SK-N-SH (cell line): ENCODE results near the gene FOXP1. TPM values are rescaled to one million over a fixed set of nuclear protein-coding genes. Genes with fewer than 3 reads are reported as not detected.

Experiments
- CTCF ChIA-PET: fragments of 300-600, 350-600 bp; formaldehyde crosslinking; extraction: SDS; loops from one replicate; lab custom pipeline; 2021; lab: Yijun Ruan, JAX
- POLR2A ChIA-PET: fragments of 350-600 bp; sonication (Branson Sonifier 250); formaldehyde crosslinking; extraction: SDS; loops from one replicate; lab custom pipeline; 2020; ENCODE audit warnings: antibody characterized with exemption, inconsistent platforms; lab: Yijun Ruan, JAX
- DNase-seq: peaks from one replicate; pipeline ENCODE4 v3.0.0; 2012
- H2AFZ ChIP-seq: fragments of 200-600 bp; sonication (generic); 2 replicates; pipeline ENCODE4 v1.8.1; 2016; ENCODE audit warnings: antibody characterized with exemption, mild to moderate bottlenecking, low read depth
- H3F3A ChIP-seq: fragments of 200-600 bp; sonication (generic); replicated peaks from 2 replicates; pipeline ENCODE3; 2016; ENCODE audit warnings: antibody characterized with exemption, mild to moderate bottlenecking; ENCODE audit not compliant: insufficient read depth
- H3K27ac ChIP-seq, 2 experiments: fragments of 200-500 bp in 1 of 2; fragments of 200-600 bp in 1 of 2; sonication (Bioruptor generic) in 1 of 2; sonication (generic), shearing (Covaris generic) in 1 of 2; 2 replicates each; pipeline versions ENCODE4 v1.5.1 to v1.6.1; 2014 to 2016; ENCODE audit warnings: low read depth in 2 of 2, inconsistent platforms in 1 of 2, low read length in 1 of 2, mild to moderate bottlenecking in 1 of 2, mixed read lengths in 1 of 2
- H3K27me3 ChIP-seq: fragments of 200-600 bp; sonication (generic), shearing (Covaris generic); 2 replicates; pipeline ENCODE4 v1.6.1; 2016; ENCODE audit warnings: mixed run types; ENCODE audit not compliant: insufficient read depth
- H3K36me3 ChIP-seq, 2 experiments: fragments of 200-500 bp in 1 of 2; fragments of 200-600 bp in 1 of 2; sonication (Bioruptor generic) in 1 of 2; sonication (generic) in 1 of 2; replicated peaks in 1 of 2; 2 replicates each; pipeline versions ENCODE3 to v1.5.1; 2014 to 2016; ENCODE audit warnings: low read length in 1 of 2, mild to moderate bottlenecking in 1 of 2; ENCODE audit not compliant: insufficient read depth in 2 of 2, control insufficient read depth in 1 of 2
- H3K4me1 ChIP-seq, 2 experiments: fragments of 200-500 bp in 1 of 2; fragments of 200-600 bp in 1 of 2; sonication (Bioruptor generic) in 1 of 2; sonication (generic), shearing (Covaris generic) in 1 of 2; 2 replicates each; pipeline versions ENCODE4 v1.5.1 to v1.6.1; 2014 to 2016; ENCODE audit warnings: low read depth in 1 of 2, low read length in 1 of 2, mixed run types in 1 of 2; ENCODE audit not compliant: insufficient read depth in 2 of 2, control insufficient read depth in 1 of 2
- H3K4me2 ChIP-seq: fragments of 200-600 bp; sonication (generic), shearing (Covaris generic); 2 replicates; pipeline ENCODE4 v1.6.1; 2017; ENCODE audit warnings: mixed run types
- H3K4me3 ChIP-seq, 2 experiments: fragments of 200-500 bp in 1 of 2; fragments of 200-600 bp in 1 of 2; sonication (Bioruptor generic) in 1 of 2; sonication (generic), shearing (Covaris generic) in 1 of 2; 2 replicates each; pipeline versions ENCODE4 v1.5.1 to v1.8.1; 2014 to 2016; ENCODE audit warnings: low read depth in 2 of 2, inconsistent platforms in 1 of 2, low read length in 1 of 2, mild to moderate bottlenecking in 1 of 2, mixed read lengths in 1 of 2, moderate library complexity in 1 of 2
- H3K79me2 ChIP-seq: fragments of 200-600 bp; sonication (generic); 2 replicates; pipeline ENCODE4 v1.8.1; 2017; ENCODE audit warnings: mild to moderate bottlenecking; ENCODE audit not compliant: insufficient read depth
- H3K9ac ChIP-seq: fragments of 200-600 bp; sonication (generic); 2 replicates; pipeline ENCODE4 v1.6.1; 2017; ENCODE audit warnings: mixed run types
- H3K9me2 ChIP-seq: fragments of 200-600 bp; sonication (generic); 2 replicates; pipeline ENCODE4 v1.6.1; 2017; ENCODE audit warnings: mixed run types
- H3K9me3 ChIP-seq: fragments of 200-600 bp; sonication (generic); 2 replicates; pipeline ENCODE4 v1.6.1; 2017; ENCODE audit warnings: mixed run types, mild to moderate bottlenecking, moderate library complexity
- H4K20me1 ChIP-seq: fragments of 200-600 bp; sonication (generic); 2 replicates; pipeline ENCODE4 v1.6.1; 2017; ENCODE audit warnings: mild to moderate bottlenecking, mixed run types; ENCODE audit not compliant: insufficient read depth
- CHD2 ChIP-seq: fragments of 150-350 bp; IDR thresholded peaks from 2 replicates; pipeline ENCODE4 v1.6.1; 2018; ENCODE audit warnings: low read length; ENCODE audit not compliant: partially characterized antibody
- ELF1 ChIP-seq: IDR thresholded peaks from 2 replicates; pipeline ENCODE4 v1.4.0; 2012
- EP300 ChIP-seq, 2 experiments: IDR thresholded peaks; 2 replicates each; pipeline versions ENCODE4 v1.4.0 to v1.6.1; 2012; ENCODE audit warnings: borderline replicate concordance in 1 of 2, low read depth in 1 of 2, low read length in 1 of 2
- EZH2phosphoT487 ChIP-seq: fragments of 200-600 bp; sonication (generic); IDR thresholded peaks from 2 replicates; pipeline ENCODE4 v1.6.1; 2017; ENCODE audit warnings: low read depth, mixed run types, mild to moderate bottlenecking, antibody characterized with exemption, moderate library complexity, borderline replicate concordance
- FOSL2 ChIP-seq: IDR thresholded peaks from 2 replicates; pipeline ENCODE4 v1.4.0; 2012; ENCODE audit warnings: low read depth, mild to moderate bottlenecking, moderate library complexity, borderline replicate concordance
- FOXM1 ChIP-seq: IDR thresholded peaks from 2 replicates; pipeline ENCODE4 v1.4.0; 2012; ENCODE audit warnings: low read depth, mild to moderate bottlenecking
- GATA2 ChIP-seq: sonication (generic); formaldehyde crosslinking; IDR thresholded peaks from 2 replicates; pipeline ENCODE4 v1.5.0; 2020; ENCODE audit warnings: mild to moderate bottlenecking, missing genetic modification reagents
- JUND ChIP-seq: IDR thresholded peaks from 2 replicates; pipeline ENCODE4 v1.4.0; 2012
- MXI1 ChIP-seq: IDR thresholded peaks from 2 replicates; pipeline ENCODE4 v1.6.1; 2012; ENCODE audit warnings: mild to moderate bottlenecking, low read depth, low read length, improper control_type of control experiment
- NFIC ChIP-seq: IDR thresholded peaks from 2 replicates; pipeline ENCODE4 v1.4.0; 2012; ENCODE audit warnings: borderline replicate concordance
- RCOR1 ChIP-seq: fragments of 150-350 bp; IDR thresholded peaks from 2 replicates; pipeline ENCODE4 v1.6.1; 2017; ENCODE audit warnings: antibody characterized with exemption, low read length
- TAF1 ChIP-seq: IDR thresholded peaks from 2 replicates; pipeline ENCODE4 v1.6.1; 2012; ENCODE audit warnings: low read depth, mild to moderate bottlenecking, low read length, moderate library complexity, borderline replicate concordance
- WGBS: methylation state at CpG from one replicate; pipeline ENCODE4 v1.1.6; 2017; ENCODE audit warnings: low lambda C conversion rate; 5-methylcytosine and 5-hydroxymethylcytosine counted together
- polyA plus RNA-seq, 3 experiments: library from polyadenylated mRNA; depleted of rRNA; stranded (reverse); fragments of >200 nt; gene quantifications; 2 replicates each; pipeline ENCODE4 v1.2.3, GENCODE V29; 2012
- TF ChIP-seq, protein P1 (sequence below): IDR thresholded peaks from 2 replicates; pipeline ENCODE4 v1.4.0; 2012; ENCODE audit warnings: low read depth, borderline replicate concordance
- TF ChIP-seq, protein P2 (sequence below): fragments of 150-350 bp; IDR thresholded peaks from 2 replicates; pipeline ENCODE4 v1.6.1; 2017; ENCODE audit warnings: antibody characterized with exemption, low read length, low read depth, borderline replicate concordance
- TF ChIP-seq, protein P3 (sequence below): fragments of 150-350 bp; IDR thresholded peaks from 2 replicates; pipeline ENCODE4 v1.6.1; 2016; ENCODE audit warnings: mild to moderate bottlenecking, low read depth, low read length
- TF ChIP-seq, protein P4 (sequence below): IDR thresholded peaks from 2 replicates; pipeline ENCODE4 v1.4.0; 2012; ENCODE audit warnings: low read depth
- TF ChIP-seq, protein P5 (sequence below): IDR thresholded peaks from 2 replicates; pipeline ENCODE4 v1.6.1; 2012; ENCODE audit warnings: mild to moderate bottlenecking, low read depth, low read length, moderate library complexity
- TF ChIP-seq, protein P6 (sequence below): IDR thresholded peaks from 2 replicates; pipeline ENCODE4 v1.4.0; 2012; ENCODE audit warnings: low read depth, borderline replicate concordance

Gene FOXP1
- polyA plus RNA-seq, 1 of the 3 experiments (the other 2 are of a cell fraction): 8.8 TPM

DNA sequence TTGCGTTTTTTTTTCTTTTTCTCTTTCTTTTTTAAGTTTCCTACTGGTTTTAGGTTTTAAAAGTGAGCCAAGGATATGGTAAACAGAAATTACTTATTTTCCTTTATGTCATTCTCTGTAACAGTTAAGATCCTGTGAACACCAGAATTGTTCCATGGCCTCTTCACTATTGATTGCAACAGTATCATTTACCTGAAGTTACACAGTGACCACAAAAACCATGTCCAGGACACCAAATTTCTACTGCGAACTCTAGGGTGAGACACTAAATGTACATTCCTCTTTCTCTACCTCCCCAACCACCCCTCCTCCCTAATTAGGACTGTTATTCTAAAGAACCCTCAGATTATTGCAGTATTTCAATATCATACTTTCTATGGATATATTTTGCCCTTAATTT, 280.9 kb downstream of the FOXP1 start:
- POLR2A ChIA-PET: no interaction called here
- 96% methylated on average over 2 of the region's 2 CpGs for WGBS

DNA sequence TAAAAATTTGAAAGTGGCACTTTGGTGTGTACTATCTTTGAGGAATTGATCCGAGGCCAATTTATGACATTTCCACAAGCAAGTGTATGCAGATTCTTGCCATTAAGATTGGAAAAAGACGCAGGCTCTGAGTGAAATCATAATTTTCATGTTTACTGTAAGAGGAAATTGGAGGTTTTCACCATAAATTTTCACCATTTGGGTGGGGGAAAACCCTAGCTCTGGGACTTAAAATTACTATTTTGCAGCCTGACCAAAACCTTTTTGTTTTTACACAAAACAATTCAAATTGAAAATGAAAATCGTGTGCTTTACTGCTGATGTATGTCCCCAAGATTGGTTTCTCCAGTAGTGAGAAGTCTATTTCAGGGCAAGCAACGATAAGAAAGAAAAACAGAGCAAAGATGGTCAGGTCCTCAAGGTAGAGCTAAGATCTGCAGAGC, 282.6 kb downstream of the FOXP1 start:
- H2AFZ ChIP-seq: no peak overlapping the region
- peaks cover 0 to 4% of the 10 kb centered on the region in 2 experiments for H3K36me3 ChIP-seq
- no peak overlapping the region for H3K4me2 ChIP-seq
- no peaks in the 10 kb centered on the region for H3K9me3 ChIP-seq
- DNase-seq: no peak
- H3K27me3 ChIP-seq: no peaks in the 10 kb centered on the region
- H3K9ac ChIP-seq: no peak overlapping the region
- no peaks in the 10 kb centered on the region for H3K9me2 ChIP-seq
- WGBS: 85% methylated on average over 4 of the region's 4 CpGs
- H3K79me2 ChIP-seq: peaks cover 53% of the 10 kb centered on the region
- CTCF ChIA-PET: interaction anchor here (1.1 to 1.5 kb wide), 3 partner anchors 11 to 286 kb away, joined by 3 to 4 read pairs (median 3); no protein-coding TSS in a partner anchor
- H3K4me1 ChIP-seq: peaks cover 3 to 4% of the 10 kb centered on the region in 2 experiments; a peak in 2 of 4 replicates
- H3K4me3 ChIP-seq: no peak overlapping the region
- no peaks in the 10 kb centered on the region for H3F3A ChIP-seq
- no peak overlapping the region for H3K27ac ChIP-seq
- H4K20me1 ChIP-seq: no peaks in the 10 kb centered on the region
- POLR2A ChIA-PET: no interaction called here
- TF ChIP-seq CHD2 (no peak), FOSL2 (no peak), EZH2phosphoT487 (no peak), MXI1 (no peak)
- TF ChIP-seq, protein P1, sequence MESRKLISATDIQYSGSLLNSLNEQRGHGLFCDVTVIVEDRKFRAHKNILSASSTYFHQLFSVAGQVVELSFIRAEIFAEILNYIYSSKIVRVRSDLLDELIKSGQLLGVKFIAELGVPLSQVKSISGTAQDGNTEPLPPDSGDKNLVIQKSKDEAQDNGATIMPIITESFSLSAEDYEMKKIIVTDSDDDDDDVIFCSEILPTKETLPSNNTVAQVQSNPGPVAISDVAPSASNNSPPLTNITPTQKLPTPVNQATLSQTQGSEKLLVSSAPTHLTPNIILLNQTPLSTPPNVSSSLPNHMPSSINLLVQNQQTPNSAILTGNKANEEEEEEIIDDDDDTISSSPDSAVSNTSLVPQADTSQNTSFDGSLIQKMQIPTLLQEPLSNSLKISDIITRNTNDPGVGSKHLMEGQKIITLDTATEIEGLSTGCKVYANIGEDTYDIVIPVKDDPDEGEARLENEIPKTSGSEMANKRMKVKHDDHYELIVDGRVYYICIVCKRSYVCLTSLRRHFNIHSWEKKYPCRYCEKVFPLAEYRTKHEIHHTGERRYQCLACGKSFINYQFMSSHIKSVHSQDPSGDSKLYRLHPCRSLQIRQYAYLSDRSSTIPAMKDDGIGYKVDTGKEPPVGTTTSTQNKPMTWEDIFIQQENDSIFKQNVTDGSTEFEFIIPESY: no peak
- TF ChIP-seq, protein P2, sequence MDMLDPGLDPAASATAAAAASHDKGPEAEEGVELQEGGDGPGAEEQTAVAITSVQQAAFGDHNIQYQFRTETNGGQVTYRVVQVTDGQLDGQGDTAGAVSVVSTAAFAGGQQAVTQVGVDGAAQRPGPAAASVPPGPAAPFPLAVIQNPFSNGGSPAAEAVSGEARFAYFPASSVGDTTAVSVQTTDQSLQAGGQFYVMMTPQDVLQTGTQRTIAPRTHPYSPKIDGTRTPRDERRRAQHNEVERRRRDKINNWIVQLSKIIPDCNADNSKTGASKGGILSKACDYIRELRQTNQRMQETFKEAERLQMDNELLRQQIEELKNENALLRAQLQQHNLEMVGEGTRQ: no peak
- TF ChIP-seq, protein P3, sequence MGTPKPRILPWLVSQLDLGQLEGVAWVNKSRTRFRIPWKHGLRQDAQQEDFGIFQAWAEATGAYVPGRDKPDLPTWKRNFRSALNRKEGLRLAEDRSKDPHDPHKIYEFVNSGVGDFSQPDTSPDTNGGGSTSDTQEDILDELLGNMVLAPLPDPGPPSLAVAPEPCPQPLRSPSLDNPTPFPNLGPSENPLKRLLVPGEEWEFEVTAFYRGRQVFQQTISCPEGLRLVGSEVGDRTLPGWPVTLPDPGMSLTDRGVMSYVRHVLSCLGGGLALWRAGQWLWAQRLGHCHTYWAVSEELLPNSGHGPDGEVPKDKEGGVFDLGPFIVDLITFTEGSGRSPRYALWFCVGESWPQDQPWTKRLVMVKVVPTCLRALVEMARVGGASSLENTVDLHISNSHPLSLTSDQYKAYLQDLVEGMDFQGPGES: no peak

More for the DNA sequence above, 280.9 kb downstream of the FOXP1 start:
- Histone ChIP-seq H3F3A (no peaks in the 10 kb centered on the region), H3K9ac (no peak overlapping the region), H3K36me3 (no peaks in the 10 kb centered on the region), H3K27ac (no peak overlapping the region), H3K9me3 (no peaks in the 10 kb centered on the region), H3K4me3 (no peak overlapping the region), H2AFZ (no peak overlapping the region), H3K4me1 (peaks cover 3 to 9% of the 10 kb centered on the region in 2 experiments; a peak in 3 of 4 replicates), H4K20me1 (no peaks in the 10 kb centered on the region), H3K9me2 (no peaks in the 10 kb centered on the region), H3K79me2 (peaks cover 67% of the 10 kb centered on the region), H3K4me2 (no peak overlapping the region), H3K27me3 (no peaks in the 10 kb centered on the region)
- no peak for DNase-seq
- TF ChIP-seq GATA2 (CRISPR knock-in tag) (no peak), NFIC (no peak), EP300 (IDR thresholded peaks at IDR 0.05; ENCODE audit: borderline replicate concordance in 1 of 2, low read depth in 1 of 2, low read length in 1 of 2) (no peak), EZH2phosphoT487 (no peak), FOSL2 (no peak), FOXM1 (no peak), CHD2 (no peak), MXI1 (no peak), JUND (no peak), RCOR1 (no peak), ELF1 (no peak), TAF1 (no peak)
- TF ChIP-seq, protein P4, sequence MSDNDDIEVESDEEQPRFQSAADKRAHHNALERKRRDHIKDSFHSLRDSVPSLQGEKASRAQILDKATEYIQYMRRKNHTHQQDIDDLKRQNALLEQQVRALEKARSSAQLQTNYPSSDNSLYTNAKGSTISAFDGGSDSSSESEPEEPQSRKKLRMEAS: no peak
- TF ChIP-seq, protein P5, sequence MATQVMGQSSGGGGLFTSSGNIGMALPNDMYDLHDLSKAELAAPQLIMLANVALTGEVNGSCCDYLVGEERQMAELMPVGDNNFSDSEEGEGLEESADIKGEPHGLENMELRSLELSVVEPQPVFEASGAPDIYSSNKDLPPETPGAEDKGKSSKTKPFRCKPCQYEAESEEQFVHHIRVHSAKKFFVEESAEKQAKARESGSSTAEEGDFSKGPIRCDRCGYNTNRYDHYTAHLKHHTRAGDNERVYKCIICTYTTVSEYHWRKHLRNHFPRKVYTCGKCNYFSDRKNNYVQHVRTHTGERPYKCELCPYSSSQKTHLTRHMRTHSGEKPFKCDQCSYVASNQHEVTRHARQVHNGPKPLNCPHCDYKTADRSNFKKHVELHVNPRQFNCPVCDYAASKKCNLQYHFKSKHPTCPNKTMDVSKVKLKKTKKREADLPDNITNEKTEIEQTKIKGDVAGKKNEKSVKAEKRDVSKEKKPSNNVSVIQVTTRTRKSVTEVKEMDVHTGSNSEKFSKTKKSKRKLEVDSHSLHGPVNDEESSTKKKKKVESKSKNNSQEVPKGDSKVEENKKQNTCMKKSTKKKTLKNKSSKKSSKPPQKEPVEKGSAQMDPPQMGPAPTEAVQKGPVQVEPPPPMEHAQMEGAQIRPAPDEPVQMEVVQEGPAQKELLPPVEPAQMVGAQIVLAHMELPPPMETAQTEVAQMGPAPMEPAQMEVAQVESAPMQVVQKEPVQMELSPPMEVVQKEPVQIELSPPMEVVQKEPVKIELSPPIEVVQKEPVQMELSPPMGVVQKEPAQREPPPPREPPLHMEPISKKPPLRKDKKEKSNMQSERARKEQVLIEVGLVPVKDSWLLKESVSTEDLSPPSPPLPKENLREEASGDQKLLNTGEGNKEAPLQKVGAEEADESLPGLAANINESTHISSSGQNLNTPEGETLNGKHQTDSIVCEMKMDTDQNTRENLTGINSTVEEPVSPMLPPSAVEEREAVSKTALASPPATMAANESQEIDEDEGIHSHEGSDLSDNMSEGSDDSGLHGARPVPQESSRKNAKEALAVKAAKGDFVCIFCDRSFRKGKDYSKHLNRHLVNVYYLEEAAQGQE: no peak
- TF ChIP-seq, protein P6, sequence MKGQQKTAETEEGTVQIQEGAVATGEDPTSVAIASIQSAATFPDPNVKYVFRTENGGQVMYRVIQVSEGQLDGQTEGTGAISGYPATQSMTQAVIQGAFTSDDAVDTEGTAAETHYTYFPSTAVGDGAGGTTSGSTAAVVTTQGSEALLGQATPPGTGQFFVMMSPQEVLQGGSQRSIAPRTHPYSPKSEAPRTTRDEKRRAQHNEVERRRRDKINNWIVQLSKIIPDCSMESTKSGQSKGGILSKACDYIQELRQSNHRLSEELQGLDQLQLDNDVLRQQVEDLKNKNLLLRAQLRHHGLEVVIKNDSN: no peak
- CTCF ChIA-PET: no interaction called here
